PFSK-1 (cell line): Measurements from ENCODE around the gene NXPH4.

Experiments used
- POLR2AphosphoS5 ChIP-seq: IDR thresholded peaks from 2 replicates; pipeline ENCODE4 v1.6.1; 2012; ENCODE audit warnings: low read depth, mild to moderate bottlenecking, control low read depth, low read length, moderate library complexity
- SIN3A ChIP-seq: IDR thresholded peaks from 2 replicates; pipeline ENCODE4 v1.6.1; 2012; ENCODE audit warnings: mild to moderate bottlenecking, low read length, moderate library complexity, borderline replicate concordance; ENCODE audit not compliant: insufficient read depth
- TAF1 ChIP-seq: IDR thresholded peaks from 2 replicates; pipeline ENCODE4 v1.6.1; 2012; ENCODE audit warnings: low read length, control low read depth, borderline replicate concordance; ENCODE audit not compliant: insufficient read depth

DNA sequence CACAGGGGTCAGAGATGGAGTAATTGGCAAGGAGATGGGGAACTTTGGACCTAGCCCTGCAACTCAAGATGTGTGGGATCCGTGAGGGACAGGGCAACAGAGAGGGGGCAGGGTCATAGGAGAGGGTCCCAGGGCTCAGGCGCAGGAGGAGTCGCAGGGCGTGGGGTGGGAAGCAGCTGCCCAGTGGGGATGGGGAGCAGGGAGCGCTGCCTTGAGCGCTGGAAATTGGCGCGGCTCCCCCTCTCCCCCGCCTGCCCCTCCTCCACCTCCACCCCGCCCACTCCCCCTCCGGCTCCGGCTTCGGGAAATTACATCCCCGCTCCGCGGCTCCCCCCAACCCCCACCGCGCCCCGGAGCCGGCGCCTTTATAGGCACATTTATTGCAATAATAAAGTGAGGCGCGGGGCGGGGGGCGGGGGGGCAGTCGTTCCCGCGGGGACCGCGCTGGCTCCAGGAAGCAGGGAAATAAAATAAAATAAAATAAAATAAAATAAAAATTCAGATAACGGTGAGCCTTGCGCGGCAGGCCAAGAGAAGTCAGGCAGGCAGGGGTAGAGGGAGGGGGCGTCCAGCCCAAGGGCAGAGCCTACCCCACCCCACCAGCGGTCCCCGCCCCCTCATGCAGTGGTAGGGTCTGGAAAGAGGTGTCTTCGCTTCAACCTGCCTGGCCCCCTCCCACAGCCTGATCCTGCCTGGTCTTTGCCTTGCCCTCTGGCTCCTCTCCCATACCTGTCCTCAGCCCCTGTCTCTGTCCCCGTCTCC is 3.6 kb downstream of the NXPH4 start:
- TF ChIP-seq SIN3A: no peak
- no peak for TF ChIP-seq POLR2AphosphoS5
- no peak for TF ChIP-seq TAF1
